GM23248 (cell line): ENCODE measurements around the gene PDLIM7.

Source experiments
- EZH2 ChIP-seq: fragments of 200-600 bp; sonication (generic); IDR thresholded peaks from 2 replicates; pipeline ENCODE4 v1.6.1; 2018; ENCODE audit warnings: antibody characterized with exemption, mild to moderate bottlenecking; ENCODE audit not compliant: insufficient read depth, poor library complexity, severe bottlenecking
- EZH2phosphoT487 ChIP-seq: fragments of 200-600 bp; sonication (generic); IDR thresholded peaks from 2 replicates; pipeline ENCODE4 v1.6.1; 2018; ENCODE audit warnings: antibody characterized with exemption, moderate library complexity, mild to moderate bottlenecking, low read depth; ENCODE audit not compliant: insufficient read depth

DNA sequence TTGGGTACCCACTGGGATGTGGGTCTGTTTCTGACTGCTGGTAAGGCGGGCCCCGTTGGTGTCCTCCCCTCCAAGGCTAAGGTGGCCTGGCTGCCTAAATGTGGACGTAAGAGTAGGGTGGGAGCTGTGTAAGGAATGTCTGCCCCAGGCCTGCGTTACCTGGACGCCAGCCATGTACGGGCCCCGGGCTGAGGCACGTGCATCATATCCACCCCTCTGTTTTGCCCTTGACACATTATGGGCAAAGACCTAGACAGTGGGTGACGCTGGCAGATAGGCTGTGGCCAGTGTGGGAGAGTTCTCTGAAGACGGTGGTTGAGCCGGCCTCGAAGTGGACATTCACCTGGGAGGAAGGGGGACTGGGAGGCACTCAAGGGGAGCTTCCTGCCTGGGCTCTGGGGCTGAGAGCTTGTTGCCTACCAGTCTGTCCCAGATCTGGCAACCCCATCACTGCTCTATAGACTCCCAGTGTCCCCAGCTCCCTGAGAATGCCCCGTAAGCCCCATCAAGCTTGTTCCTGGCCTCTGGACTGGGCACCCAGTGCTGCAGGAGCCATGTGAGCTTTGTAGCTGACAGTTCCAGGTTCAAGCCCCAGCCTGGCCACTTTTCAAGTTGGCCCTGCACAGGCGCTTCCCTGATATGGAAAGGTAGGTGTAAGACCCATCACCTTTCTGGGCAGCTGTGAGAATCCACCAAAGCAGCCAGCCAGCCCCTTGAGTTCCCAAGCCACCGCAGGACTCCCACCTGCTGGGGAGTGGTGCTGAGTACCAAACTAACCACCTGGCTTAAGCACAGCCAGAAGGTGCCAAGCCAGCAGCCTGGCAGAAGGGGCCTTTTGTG is 54.0 kb downstream of the PDLIM7 start:
- no peak for TF ChIP-seq EZH2phosphoT487
- TF ChIP-seq EZH2, result no peak
